ENCODE data around the gene TFRC. TPM values are rescaled to one million over a fixed set of nuclear protein-coding genes. Genes with fewer than 3 reads are reported as not detected.

TFRC gene
- 76.4 TPM for total RNA-seq
- long read RNA-seq, full-length matches to known transcripts: 67 of 79 reads
- long read RNA-seq, partial matches to known transcripts: 8 of 79 reads
- long read RNA-seq, other reads (novel, unspliced or antisense): 4 of 79 reads

DNA sequence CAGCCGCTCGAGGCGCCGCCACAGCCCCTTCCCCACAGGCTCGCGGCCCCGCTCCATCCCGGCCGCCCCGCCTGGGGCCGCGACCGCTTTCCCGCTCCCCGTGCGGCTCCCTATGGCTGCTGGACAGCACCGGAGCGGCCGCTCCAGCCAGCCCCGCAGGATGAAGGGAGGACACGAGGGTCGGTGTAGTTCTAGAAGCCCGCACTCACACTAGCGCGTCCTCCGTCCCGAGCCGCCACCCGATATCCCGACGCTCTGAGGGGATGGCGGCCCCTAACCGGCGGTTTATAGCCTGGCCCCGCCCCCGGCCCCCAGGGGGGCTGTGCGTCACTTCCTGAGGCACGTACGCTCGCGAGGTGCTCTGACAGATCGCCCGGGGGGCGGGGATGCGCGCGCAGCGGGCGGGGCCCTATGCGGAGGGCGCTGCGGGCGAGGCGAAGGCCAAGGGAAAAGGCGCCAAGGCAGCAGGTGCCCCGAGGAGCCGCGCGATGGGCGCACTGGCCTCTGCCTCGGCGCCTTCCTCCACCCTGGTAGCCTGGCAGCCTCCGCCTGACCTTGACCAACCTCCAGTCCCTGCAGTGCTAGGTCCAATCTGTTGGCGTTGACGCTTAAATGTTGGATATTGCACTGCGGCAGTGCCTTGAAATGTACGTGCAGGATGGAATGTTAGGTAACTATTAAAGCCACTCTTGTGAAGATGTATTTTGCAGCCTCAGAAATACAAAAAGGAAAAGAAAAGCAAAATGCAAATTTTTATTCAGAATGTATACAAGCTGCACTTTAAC lies at the start of gene TFRC:
TFRC (minus strand) TSS at position 257 of the 785 bp plus-strand sequence. CDS start 4,991 bp downstream, outside the sequence.
- peak; percentile 96 for DNase-seq
- TF ChIP-seq, protein P1, sequence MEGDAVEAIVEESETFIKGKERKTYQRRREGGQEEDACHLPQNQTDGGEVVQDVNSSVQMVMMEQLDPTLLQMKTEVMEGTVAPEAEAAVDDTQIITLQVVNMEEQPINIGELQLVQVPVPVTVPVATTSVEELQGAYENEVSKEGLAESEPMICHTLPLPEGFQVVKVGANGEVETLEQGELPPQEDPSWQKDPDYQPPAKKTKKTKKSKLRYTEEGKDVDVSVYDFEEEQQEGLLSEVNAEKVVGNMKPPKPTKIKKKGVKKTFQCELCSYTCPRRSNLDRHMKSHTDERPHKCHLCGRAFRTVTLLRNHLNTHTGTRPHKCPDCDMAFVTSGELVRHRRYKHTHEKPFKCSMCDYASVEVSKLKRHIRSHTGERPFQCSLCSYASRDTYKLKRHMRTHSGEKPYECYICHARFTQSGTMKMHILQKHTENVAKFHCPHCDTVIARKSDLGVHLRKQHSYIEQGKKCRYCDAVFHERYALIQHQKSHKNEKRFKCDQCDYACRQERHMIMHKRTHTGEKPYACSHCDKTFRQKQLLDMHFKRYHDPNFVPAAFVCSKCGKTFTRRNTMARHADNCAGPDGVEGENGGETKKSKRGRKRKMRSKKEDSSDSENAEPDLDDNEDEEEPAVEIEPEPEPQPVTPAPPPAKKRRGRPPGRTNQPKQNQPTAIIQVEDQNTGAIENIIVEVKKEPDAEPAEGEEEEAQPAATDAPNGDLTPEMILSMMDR (IDR thresholded peaks at IDR 0.05; ENCODE audit: borderline replicate concordance): no peak
- Histone ChIP-seq H3K9me3 (replicated peaks) (no peaks in the 10 kb centered on the region), H3K27me3 (ENCODE audit: low read depth) (no peaks in the 10 kb centered on the region), H3K36me3 (no peaks in the 10 kb centered on the region), H3K27ac (replicated peaks) (peak within 1 kb of the TSS; percentile 98), H3K4me3 (peak within 1 kb of the TSS; percentile 97), H3K4me1 (peaks cover 44% of the 10 kb centered on the region)
- intact Hi-C loops (cut with micrococcal nuclease): no loop called here

DNA sequence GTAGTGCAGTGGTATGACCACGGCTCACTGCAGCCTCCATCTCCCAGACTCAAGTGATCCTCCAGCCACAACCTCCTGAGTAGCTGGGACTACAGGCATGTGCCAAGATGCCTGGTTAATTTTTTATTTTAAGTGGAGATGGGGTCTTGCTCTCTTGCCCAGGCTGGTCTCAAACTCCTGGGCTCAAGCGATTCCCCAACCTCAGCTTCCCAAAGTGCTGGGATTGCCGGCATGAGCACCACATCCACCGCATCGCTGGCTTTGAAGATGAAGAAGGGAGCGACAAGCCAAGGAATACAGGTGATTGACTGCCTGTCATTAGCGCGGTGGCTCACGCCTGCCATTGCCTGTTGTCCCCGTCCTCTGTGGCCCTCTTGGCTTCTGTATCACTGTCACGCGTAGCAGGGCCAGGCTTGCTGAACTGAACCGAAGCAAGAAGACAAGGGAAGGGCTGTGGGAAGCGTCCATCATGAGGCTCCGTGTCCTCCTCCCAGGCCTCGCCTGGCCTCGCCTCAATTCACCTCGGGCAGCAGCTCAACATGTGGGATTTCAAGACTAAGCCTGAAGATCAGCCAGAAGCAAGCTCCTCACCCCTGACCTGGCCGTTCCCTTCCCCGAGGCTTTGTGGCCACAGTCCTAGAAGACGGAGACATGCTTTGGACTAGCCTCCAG lies 46.4 kb upstream of the TFRC start:
- no peak for DNase-seq
- peaks cover 9% of the 10 kb centered on the region for H3K27me3 ChIP-seq (ENCODE audit: low read depth)
- H3K4me3 ChIP-seq: no peak overlapping the region
- H3K9me3 ChIP-seq (replicated peaks): no peaks in the 10 kb centered on the region
- H3K36me3 ChIP-seq: no peaks in the 10 kb centered on the region
- H3K4me1 ChIP-seq: no peaks in the 10 kb centered on the region
- TF ChIP-seq, protein P1 (IDR thresholded peaks at IDR 0.05; ENCODE audit: borderline replicate concordance): no peak
- intact Hi-C loops (cut with micrococcal nuclease): no loop called here
- no peak overlapping the region for H3K27ac ChIP-seq (replicated peaks)

DNA sequence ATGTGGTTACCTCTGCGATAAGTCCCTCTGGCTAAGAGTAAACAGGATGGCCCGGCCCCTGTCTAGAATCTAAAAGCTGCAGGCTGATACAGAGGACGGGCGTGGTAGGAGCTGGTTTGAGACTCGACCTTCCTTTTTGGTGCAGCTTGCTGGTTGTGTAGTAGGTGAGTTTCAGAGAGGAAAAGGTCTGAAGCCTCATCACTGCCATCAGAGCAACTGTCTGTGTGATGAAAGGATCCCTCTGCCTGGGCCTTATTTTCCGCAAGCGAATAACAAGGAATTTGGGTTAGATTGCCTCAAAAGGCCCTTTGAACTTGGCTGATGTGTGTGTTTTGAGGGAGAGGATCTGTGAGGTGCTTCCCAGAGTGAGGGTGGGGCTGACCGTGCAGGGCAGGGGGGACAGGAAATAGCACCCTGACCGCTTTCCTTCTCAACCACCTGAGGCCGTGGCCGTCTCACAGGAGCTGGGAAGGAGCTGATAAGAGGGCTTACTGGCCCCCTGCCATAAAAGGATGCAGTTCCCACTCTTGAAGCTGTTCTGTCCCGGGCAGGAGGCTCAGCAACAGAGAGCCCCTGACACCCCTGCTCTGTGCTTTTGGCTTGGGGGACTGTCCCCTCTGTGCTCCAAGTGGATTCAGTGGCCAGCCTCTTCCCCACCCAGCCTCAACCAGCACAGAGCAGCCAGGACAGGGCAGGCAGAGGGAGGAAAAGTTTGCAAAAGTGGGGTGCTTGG lies 45.6 kb upstream of the TFRC start:
- intact Hi-C loops (cut with micrococcal nuclease): no loop called here
- Histone ChIP-seq H3K4me1 (no peaks in the 10 kb centered on the region), H3K27ac (replicated peaks) (no peak overlapping the region), H3K9me3 (replicated peaks) (no peaks in the 10 kb centered on the region), H3K4me3 (no peak overlapping the region), H3K27me3 (ENCODE audit: low read depth) (peaks cover 9% of the 10 kb centered on the region), H3K36me3 (no peaks in the 10 kb centered on the region)
- DNase-seq: no peak
- TF ChIP-seq, protein P1 (IDR thresholded peaks at IDR 0.05; ENCODE audit: borderline replicate concordance): no peak

DNA sequence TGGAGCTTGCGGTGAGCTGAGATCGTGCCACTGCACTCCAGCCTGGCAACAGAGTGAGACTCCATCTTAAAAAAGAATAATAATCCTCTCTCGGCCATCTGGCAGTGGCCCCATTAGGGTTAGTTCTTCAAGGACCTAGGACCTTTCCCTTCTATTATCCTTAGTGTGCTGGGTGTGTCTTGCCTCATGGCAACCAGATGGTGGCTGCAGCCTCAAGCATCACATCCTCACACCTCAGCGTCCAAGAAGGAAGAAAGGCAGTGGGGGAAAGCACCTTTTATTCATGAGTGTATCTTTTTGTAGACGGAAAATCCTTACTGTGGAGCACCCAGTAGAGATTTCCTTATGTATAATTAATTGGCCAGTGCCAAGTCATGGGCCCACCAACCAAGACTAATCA lies 42.7 kb upstream of the TFRC start:
- no peak overlapping the region for H3K4me3 ChIP-seq
- H3K4me1 ChIP-seq: peaks cover 4% of the 10 kb centered on the region
- no peak for DNase-seq
- peaks cover 9% of the 10 kb centered on the region for H3K27me3 ChIP-seq (ENCODE audit: low read depth)
- H3K9me3 ChIP-seq (replicated peaks): no peaks in the 10 kb centered on the region
- TF ChIP-seq, protein P1 (IDR thresholded peaks at IDR 0.05; ENCODE audit: borderline replicate concordance): no peak
- no peak overlapping the region for H3K27ac ChIP-seq (replicated peaks)
- no peaks in the 10 kb centered on the region for H3K36me3 ChIP-seq
- intact Hi-C loops (cut with micrococcal nuclease): no loop called here

DNA sequence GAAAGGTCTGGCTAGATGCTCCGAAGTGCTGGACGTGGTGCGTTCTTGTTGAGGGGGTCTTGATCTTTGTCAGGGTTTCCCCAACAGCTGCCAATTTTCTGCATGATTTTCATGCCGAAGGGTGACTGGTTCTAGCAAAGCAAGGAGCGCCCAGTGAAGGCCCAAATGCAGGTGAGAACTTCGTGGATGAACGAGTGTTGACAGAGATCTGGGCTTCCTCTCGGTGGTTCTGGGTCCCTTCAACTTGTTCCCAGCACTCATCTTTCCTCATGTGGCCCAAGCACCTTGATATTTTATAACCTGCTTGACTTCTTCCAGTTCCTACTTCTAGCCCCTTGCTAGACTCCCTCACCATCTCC lies 40.8 kb upstream of the TFRC start:
- no peak for DNase-seq
- Histone ChIP-seq H3K4me1 (peaks cover 10% of the 10 kb centered on the region), H3K27me3 (ENCODE audit: low read depth) (no peaks in the 10 kb centered on the region), H3K9me3 (replicated peaks) (no peaks in the 10 kb centered on the region), H3K27ac (replicated peaks) (no peak overlapping the region), H3K4me3 (no peak overlapping the region), H3K36me3 (no peaks in the 10 kb centered on the region)
- intact Hi-C loops (cut with micrococcal nuclease): no loop called here
- TF ChIP-seq, protein P1 (IDR thresholded peaks at IDR 0.05; ENCODE audit: borderline replicate concordance): no peak

Data from left ventricle myocardium inferior (tissue), 1 donor.